GM21723 (cell line): ENCODE results near the gene PYGL.
A peak's percentile ranks its signal among the peaks of the same experiment; 100 is the strongest.
"Not testable (repeated sequence)": the region's sequence is repeated elsewhere in the genome, so short reads cannot be mapped to it uniquely, and the experiment has no call there.

Experiments
- ATAC-seq: cut with Tn5 transposase; IDR thresholded peaks from one replicate; pipeline ENCODE4 v1.9.1; 2021; ENCODE audit warnings: mild to moderate bottlenecking, moderate library complexity; ENCODE audit not compliant: unreplicated experiment

The PYGL gene

DNA sequence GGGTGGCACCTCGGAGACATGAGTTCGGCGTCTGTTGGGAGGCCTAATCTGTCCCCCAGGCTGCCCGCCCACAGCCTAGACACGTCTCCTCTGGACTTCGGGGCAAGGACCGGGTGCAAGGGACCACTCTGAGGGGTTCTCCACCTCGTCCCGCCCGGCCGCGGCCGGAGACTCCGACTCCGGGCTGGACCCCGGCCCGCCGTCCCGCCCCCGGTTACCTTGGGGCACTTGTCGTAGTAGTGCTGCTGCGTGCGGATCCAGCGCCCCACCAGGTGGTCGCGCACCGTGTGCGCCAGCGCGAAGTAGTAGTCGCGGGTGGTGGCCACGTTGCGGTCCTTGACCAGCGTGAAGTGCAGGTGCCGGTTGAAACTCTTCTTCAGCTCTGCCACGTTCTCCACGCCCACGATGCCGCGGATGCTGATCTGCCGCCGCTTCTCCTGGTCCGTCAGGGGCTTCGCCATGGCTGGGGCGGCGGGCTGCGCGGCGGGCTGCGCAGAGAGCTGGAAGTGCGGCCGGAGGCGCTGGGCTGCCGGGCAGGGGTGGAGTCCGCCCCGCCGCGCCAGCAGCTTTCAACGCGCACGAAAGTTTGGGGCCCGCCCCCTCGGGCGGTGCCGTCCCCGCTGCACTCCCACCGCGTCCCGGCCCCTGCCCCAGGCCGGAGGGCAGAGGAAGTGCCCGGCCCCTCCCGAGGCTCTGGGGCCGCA lies at the start of gene PYGL:
PYGL (minus strand) TSS at position 541 of the 704 bp plus-strand sequence; CDS start at position 461, 80 bp downstream.
- ATAC-seq: peak; percentile 83

DNA sequence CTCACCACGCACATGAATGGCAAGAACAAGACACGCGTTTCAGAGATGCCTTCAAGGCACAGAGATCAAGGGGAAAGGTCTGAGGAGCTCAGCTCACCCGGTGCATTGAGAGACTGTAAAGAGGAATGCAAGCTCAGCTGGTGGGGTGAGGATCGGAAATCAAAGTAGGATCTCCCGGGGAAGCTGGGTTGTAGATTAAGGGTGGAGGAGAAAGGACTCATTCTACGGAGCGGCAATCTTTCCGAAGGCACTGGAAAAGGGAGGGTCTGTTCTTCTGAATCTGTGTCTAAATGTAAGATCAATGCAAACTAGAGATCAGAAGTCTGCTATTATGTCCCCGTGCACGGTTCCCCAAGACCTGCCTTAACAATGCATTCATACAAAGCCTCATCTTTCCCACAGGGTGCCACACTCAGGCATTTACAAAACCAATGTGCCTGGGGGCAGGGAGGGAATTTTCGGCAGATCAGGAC lies 41.6 kb upstream of the PYGL start:
- ATAC-seq: no peak

DNA sequence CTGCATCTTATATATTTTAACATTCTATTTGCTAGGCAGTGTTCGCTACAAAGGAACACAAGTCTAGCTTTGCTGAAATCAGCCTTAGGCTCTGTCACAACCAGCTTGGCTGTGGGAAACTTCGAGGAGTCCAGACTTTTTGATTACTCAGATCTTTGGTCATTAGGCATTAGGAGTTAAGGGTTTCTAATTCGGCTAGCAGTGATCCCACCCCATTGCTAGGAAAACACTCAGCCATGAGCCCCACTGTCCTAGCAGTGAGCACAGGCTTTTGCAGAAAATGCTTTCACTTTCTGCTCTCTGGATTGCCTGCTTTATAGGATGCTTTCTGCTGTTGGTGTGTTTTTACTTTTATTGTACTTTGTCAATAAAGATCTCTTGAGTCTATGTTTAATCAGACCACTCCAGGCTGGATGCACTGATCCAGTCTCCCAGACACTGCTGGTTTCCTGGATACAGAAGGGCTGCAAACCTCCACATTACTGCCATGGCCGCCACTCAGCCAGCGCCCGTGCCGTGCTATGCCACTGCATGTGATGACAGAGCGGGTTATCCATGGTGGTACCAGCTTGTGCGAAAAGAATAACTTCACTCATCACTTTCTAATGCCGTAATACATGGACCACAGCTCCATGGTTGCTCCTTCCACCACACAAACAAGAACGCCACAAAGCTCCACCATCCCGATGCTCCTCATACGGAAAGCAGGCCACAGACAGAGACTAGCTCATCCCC lies 41.0 kb upstream of the PYGL start:
- ATAC-seq: no peak

DNA sequence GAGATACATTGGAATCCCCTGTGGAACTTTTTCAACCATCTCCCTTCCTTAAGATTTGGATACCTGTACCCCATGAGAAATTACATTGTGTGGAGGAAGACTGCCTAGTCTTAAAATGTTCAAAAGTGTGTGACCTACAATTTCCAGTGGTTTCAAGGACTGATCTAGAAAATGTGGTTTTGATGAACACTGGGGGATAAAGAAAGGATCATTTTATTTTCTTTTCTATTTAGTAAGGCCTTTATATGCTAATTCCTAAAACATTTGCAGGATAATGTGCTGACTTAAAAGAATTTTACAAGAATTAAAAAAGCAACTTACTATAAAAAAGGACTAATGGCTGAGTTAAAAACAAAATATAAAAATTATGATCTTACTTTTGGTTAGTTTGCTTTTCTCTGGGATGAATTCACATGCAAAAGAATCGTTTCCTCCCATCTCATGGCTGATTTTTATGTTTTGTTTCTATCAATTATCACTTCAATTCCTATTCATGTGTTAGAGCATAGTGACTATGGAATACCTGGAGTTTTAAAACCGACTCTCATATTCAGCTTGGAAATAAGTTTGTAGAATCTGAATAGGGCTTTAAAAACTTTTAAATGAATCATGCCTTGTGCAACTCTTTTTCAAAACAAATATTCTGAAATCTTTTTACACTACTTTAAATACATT lies 39.9 kb upstream of the PYGL start:
- no peak for ATAC-seq

DNA sequence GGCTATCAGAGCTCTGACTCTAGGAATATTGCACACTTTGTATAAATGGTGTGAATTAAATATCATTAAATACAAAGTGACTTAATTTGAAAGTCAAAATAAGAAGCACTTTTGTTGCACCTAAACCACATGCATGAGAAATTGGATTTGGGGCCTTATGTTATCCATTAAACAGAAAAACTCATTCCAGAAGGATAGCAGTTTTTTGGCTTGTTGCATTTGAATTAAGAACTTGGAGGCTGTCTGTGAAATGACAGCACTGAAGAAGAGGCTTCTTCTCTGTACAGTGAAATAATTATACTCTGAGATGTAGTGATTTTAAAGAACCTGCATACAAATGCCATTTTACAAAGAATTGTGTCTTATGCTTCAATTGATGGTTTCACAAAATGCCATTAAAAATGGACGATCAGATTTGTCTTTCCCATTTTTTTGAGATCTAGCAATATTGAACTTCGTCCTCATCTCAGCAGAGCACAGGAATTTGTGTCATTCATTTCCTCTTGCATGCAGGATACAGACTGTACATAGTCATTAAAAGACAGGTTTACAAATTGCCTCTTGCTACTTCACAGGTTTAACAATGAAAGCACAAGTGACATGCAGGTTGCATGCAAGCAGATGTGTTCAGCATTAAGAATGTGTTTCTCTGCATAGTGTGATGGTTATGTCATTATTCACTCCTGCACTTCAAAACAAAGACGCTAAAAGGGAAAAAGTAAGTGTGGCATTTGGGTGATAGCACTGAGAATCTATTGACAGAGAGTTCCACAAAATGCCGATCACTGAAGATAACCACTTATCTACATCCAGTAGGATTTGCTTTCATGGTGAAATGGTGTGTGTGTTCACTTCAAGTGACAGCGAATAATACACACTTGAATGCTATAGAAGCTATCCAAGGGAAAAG lies 35.9 kb upstream of the PYGL start:
- no peak for ATAC-seq

DNA sequence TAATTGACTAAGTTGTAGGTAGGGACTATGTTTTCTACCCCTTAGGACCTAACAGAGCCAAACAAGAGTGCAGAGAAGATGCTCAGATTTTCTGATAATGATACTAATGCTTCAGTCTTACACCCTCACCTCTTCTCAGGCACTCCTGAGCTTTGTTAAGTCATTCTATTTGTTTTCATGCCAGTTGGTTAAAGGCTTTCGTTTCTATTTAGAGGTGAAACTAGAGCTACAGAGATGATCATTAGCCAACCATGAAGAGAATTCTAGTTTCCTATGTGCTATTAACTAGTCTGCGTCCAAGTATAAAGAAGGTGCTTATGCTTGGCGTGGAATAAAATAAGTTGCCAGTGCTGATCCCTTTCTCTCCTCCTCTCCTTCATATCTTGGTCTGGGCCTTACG lies 34.6 kb upstream of the PYGL start:
- no peak for ATAC-seq

DNA sequence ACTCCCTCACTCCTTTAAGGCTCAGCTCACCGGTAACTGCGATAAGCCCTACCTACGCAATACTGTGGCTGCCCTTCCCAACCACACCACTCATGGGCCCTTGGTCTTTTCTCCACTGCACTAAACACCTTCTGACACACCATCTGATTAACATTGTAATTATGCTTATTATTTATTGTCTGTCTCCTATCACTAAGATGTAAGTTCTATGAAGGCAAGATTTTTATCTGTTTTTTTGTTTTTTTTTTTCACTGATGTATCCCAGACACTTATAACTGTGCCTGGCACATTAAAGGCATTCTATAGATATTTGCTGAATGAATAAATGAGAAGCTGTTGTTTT lies 34.2 kb upstream of the PYGL start:
- no peak for ATAC-seq

DNA sequence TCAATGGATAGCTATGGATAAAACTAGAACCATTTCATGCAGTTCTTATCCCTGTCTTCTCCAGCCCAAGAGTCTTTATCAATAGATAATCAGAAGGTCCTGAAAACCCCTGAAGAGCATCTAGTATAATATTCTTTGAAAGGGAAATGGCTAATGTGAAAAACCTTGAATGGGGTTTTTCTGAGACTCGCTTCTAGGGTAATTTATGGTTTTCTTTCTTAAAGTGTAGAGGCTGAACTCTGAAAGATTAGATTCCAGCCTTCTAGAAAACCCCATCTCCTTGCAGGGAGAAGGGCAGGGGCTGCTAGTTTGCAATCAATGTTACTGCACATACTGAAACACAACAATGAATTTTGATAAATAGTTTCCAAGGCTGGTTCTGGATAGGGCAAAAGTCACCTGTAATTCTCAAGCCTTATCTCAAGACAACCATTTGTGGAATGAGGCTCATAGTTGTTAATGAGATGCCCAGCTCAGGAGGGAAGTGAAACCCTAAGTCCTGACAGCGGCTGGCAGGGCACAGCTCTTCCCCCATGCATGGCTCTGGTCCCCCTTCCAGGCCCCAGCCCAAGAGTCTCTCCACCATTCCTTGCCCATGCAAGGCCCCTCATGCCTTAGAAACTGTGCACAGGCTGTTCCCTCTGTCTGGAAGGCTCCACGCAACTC lies 33.7 kb upstream of the PYGL start:
- ATAC-seq: no peak

DNA sequence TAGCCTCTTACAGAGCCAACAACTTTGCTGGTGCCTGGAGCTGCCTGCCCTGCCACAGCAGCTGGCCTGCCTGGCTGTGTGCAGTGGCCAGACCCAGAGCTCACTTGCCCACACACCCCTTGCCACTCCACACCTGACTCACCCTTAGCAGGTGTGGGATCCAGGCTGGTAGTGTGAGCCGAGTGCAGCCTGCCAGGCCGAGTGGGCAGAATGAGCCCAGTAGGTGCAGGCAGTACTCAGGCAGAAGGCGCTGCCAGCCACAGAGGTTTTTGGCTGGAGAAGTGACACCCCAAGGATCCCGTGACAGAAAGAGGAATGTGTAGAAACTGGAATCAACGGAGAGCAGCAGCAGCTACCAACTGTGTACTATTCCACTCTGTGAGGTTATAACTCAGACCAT lies 29.8 kb upstream of the PYGL start:
- no peak for ATAC-seq

DNA sequence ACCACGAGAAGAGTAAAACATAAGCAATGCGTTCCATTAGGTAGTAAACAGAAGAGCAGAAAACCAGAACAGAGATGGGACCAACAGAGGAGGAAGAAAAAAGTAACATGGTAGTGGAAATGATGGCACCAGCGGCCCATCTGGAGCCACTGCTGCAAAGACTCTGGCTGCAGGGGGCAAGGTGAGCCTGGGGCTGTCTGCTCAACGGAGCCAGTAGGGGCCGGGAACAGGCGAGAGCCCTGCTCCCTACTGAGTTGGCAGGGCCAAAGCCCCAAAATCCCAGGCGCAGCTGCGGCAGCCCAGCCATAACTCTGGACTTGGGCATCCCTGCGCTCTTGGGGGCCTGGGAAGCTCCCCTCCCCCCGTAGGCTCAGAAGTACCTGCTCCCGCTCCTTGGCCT lies 28.5 kb upstream of the PYGL start:
- ATAC-seq: no peak

DNA sequence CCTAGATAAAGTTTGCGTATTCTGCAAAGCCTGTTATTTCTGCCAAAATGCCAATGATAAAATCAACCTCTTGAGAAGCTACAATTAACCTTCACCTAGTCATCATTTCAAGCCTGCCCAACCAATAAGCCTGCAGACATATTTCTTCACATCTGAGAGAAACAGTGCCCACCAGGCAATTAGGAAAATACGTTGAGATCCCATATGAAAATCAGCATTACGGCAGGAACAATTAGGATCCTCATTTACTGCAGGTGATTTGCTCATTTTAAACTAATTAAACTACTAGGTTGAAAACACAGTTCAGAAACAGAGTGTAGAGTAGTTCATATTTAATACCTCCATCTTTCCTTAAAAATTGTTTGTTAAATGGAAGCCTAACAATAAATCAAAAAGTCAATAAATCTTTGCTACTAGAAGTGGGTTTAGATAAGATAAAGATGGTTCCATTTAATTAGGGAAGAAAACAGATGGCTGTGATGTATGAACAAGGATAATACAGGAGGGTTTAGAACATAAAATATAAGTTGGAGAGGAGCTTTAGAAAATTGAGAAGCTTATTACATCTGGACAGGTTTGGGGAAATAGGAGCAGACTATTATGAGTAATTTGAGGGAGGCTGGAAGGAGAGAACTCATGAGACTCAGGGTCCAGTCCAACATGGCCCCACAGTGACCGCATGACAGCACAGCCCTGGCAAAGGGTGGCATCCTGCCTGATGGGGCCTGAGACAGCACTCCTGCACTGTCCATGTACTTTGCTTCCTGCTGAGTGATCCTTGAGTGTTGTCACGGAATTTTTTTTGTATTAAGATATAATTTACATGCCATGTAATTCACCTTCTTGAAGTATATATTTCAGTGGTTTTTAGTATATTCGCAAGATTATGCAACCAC lies 26.9 kb upstream of the PYGL start:
- ATAC-seq: no peak

DNA sequence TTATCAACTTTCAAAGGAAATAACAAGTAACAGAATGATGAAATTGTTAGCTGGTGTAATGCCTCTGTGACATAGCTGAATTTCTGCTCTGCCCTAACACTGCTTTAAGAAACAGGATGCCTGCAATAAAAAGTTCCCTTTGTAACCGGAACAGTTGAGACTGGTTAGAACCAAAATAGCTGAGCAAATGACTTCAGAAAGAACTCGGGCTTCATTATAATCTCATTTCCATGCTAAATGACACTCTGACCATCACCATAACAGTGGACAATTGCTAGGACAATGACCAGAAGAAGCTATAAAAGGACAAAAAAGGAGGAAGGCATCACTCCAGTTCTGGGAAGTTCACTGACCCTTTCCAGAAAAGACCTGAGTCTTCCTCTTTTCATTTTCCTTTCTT lies 23.5 kb upstream of the PYGL start:
- ATAC-seq: no peak

DNA sequence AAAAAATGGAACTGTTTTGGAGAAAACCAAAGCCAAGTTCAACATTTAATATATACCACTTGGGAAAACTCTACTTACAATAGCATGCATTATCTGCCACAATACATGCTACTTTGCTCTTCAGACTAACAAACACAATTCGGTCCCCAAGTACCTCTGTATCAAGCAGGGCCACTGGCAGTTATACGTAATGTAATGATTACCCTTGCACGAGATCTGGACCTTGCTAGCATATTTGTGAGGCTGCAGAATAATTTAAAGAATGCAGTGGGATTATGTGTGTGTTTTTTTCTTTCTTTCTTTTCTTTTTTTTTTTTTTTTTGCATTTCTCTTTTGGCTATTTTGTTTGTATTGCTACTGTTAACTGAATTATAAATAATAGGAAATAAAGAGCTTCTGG lies 22.8 kb upstream of the PYGL start:
- ATAC-seq: no peak

DNA sequence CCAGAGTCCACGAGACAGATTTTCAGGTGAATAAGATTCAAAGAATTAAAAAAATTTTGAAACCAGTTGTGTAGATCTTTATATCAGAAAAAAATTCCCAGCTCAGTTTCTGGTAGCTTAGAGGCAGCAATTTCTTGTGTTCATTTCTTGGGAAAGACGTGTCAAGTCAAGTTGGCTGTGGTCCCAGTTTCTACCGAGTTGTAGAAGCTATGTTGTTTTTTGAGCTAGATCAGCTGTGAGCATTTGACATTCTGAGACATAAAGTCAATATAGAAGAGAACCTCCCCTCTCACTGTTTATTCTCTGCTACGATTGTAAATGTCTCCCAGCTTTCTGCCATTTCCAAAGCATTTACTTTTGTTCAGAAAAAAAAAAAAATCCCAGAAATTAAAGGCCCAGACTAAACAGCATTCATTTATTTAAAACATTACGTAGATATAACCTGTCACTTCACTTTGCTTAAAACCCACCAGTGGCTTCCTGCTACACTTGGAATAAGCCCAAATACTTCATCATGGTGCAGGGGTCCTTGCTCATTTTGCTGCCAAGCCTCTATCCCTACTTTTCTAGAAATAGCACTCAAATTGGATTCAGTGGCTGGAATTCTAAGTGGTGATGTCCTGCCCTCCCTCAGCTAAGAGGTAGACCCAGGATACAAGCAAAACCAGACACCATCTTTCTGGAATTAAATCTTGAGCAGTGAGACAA lies 20.6 kb upstream of the PYGL start:
- ATAC-seq: no peak

DNA sequence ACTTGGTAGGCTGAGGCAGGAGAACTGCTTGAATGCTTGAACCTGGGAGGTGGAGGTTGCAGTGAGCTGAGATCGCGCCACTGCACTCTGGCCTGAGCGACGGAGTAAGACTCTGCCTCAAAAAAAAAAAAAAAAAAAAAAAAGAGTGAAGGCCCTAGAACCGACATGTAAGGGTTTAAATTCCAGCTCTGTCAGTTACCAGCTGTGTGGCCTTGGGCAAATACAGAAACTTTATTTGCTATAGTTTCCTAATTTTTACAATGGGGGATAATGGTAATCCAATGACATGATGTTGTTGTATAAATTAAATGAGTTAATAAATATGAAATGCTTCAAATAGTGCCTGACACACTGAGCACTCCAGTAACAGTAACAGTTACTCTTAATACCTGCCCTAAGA lies 19.6 kb upstream of the PYGL start:
- ATAC-seq: no peak

DNA sequence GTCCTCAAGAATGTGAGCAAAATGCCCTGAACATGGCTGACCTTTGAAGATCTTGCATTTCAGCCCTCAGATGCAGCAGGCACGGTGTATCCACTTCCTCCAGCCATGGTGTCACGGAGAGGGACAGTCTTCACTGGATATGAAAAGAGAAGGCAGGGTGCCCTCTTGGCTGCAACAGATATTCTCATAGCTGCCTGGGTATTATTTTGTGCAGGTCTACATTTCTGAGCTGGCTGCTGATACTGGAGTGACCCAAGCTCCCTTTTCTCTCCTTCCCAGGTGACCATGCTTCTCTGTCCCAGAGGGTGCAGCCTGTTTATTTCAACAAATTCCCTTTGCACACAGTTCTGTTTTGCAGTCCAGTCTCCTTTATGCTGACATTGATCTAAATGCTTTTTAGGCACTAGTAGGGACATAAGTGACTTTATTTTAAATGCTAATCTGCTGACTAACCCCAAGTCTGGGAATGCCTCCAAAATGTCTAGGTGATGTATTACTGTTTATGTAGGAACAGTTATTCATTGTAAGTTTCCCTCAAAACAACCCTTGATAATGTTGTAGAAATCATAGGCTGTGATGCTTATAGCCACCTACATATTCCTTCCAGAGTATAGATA lies 17.4 kb upstream of the PYGL start:
- no peak for ATAC-seq

DNA sequence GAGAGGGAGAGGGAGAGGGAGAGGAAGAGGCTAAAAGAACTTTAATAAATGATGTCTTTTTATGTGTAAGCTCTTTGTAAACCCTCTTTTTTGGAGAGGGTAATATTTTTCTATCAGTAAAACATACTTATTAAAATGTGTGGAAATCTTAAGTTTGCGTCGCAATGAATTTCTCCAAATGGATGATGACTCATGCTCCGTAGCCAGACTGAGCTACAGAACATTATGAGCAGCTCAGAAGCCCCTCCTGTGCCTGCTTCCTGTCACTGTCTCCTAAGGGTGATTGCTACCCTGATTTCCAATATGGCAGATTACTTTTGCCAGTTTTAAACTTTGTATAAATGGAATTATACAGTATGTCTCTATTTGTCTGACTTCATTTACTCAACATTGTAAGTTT lies 13.0 kb upstream of the PYGL start:
- ATAC-seq: no peak

DNA sequence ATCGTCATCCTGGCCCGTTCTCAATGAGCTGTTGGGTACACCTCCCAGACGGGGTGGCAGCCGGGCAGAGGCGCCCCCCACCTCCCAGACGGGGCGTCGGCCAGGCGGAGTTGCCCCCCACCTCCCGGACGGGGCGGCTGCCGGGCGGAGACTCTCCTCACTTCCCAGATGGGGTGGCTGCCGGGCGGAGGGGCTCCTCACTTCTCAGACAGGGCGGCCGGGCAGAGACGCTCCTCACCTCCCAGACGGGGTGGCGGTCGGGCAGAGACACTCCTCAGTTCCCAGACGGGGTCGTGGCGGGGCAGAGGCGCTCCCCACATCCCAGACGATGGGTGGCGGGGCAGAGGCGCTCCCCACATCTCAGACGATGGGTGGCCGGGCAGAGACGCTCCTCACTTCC lies 12.1 kb upstream of the PYGL start:
- ATAC-seq: not testable (repeated sequence)
